Measurements from ENCODE around the gene FAM234A.
"Not testable (repeated sequence)": the region's sequence is repeated elsewhere in the genome, so short reads cannot be mapped to it uniquely, and the experiment has no call there.

The FAM234A gene

GRCh38 chr16:265002-265529 lies 30.4 kb downstream of the FAM234A start:
- no peak for DNase-seq (ENCODE audit: low read depth)

DNA sequence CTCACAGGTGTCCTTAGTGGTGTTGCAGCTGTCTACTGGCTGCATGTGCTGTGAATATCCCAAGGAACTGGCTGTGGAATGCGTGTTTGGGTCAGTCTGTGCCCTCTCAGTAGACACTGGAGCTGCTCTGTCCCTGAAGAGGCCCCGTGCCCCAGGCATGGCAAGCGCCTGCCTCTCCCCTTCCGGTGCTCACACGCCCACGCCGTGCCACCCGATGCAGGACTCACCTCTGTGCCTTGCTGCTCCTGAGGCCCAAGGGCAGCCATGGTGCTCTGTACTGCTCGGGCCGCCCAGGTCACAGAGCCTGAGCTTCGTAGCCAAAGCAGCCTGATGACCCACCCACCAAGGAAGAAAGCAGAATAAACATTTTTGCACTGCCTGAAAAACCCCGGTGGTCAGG lies 31.1 kb downstream of the FAM234A start:
- DNase-seq (ENCODE audit: low read depth): no peak

DNA sequence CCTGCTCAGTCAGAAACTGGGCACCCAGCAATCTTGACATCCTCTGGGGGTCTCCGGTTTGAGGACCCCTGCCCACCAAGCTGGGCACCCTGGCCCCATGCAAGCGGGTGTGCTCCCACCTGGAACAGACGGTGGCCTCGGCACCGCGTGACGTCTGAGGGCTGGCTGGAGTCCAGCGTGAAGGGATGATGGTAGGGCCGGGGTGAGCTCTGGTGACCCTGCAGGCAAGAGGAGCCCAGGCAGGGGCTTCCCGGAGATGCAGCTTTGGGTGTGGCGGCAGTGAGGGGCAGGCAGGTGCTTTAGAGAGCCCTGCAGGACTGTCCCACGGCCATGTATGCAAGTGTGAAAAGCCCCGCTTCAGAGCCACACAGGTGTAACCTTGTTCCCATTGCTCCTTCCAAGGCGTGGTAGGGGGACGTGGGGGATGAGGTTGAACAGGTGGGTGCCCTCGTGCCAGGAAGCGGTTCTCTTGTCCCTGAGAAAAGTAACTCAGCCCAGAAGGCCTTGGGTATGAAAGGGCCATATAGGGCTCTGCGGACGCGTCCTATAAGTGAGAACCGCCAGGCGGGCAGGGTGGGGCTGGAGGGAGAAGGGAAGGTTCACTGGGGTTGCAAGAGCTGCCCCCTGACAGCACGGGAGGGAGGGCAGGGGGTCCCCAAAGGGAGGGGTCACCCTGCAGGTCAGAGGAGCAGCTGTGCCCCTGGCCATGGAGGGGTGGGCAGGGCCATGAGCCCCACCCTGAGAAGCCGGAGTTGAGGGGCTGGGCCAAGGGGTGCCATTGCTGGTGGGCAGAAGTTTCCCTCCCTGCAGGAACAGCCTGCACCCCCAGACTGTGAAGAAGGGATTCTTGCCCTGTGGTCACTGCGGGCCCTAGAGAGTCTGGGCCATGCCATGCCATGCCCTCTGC lies 31.9 kb downstream of the FAM234A start:
- no peak for DNase-seq (ENCODE audit: low read depth)

DNA sequence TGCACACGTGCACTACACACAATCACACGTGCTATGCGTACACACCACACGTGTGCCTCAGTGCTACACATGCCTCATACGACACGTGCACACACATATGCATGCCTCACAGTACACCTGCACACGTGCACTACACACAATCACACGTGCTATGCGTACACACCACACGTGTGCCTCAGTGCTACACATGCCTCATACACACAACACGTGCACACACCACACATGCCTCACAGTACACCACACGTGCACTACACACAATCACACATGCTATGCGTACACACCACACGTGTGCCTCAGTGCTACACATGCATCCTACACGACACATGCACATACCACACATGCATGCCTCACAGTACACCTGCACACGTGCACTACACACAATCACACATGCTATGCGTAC lies 32.9 kb downstream of the FAM234A start:
- DNase-seq (ENCODE audit: low read depth): not testable (repeated sequence)

GRCh38 chr16:268141-269053 lies 33.8 kb downstream of the FAM234A start:
- no peak for DNase-seq (ENCODE audit: low read depth)

DNA sequence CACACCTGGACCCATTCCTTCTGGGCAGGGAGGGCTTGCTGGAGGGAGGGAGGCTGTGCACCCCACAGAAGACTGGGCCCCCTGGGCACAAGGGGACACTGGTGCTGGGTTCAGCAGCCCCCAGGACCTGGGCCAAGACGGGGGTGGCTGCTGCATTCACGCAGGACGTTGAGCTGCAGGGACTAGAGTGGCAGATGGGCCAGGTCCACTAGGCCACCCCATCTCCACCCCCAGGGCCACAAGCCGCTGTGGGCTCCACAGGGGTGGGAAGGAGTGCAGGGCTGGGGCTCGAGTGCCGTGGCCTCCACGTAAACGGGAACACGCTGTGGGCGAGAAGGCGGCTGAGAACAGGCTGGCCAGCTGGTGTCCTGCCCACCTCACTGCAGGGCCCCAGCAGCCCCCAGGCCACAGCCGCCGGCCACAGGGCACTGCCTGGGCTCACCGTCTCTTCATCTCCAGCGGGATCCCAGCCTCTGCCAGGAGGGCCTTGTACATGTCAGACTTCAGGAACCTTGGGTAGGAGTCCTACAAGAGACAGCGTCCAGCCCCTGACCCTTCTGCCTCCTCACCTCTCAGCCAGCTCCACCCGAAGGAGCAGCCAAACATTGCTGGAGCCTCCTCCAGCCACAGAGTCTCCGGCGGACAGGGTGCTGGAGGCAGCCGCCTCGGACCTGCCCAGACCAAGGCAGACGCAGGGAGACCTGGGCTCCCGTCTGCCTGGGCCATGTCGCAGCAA lies 34.6 kb downstream of the FAM234A start:
- DNase-seq (ENCODE audit: low read depth): no peak

DNA sequence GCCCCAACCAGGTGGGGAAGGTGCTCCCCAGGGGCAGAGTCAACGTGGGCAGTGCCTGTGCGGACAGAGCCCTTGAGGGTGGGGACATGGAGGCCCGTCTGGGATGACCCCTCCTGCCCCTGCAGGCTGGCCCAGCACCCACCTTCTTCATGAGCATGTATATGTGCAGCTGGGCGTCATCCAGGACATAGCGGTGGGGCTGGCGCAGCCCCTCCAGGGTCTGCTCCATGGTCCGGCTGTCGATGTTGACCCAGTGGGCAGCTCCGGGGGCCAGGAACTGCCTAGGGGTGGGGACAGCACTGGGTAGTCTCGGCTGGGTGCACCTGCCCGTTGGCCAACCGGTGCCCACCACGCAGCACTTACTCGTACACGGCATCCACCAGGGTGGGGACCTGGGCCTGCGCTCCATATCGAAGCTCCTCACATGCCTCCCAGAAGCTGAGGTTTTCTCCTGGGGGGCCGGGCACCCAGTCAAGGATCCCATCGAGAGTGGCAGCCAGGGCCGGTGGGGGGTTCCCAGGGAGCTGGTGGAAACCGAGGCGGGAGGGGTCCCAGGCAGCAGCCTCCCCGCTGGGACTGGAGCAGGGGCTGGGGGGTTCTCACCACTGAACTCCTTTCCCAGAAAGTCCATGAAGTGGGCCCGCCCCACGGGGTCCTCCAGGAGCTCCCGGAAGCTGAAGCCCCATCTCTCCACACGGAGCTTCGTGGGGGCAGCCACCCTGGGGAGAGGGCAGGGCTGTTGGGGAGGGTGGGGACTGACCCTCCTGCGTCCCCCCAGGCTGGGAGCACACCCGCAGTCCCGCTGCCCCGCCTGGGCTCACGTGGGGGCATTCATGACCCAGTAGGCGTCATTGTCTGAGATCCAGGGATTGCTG lies 36.0 kb downstream of the FAM234A start:
- DNase-seq (ENCODE audit: low read depth): no peak

- no peak for DNase-seq (ENCODE audit: low read depth)
Observed at GRCh38 chr16:272633-273546, 38.3 kb downstream of the FAM234A start.

GRCh38 chr16:273547-274421 lies 39.2 kb downstream of the FAM234A start:
- DNase-seq (ENCODE audit: low read depth): no peak

GRCh38 chr16:275041-275641 lies 40.5 kb downstream of the FAM234A start:
- DNase-seq (ENCODE audit: low read depth): no peak

DNA sequence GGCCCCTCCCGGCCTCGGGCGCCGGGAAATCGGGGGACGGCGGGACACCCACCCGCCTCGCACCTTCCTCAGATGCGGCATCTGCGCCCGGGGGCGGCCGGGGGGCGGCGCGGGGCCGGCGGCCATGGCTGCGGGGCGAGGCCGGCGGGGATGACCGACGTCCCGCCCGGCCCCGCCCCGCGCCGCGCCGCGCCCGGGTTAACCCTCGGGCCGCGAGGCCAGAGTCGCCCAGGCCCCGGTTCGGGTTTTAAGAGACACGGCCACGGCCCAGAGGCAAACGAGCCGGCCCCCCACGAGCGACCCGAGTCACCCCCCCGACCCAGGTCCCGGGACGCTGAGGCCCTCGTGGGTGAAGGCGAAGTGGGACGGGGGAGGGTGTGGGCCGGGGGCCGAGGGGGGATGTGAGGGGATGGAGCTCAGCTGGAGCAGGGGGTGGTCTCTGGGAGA lies 41.2 kb downstream of the FAM234A start, which contains the start of gene RGS11:
TSS of gene RGS11 (minus strand) at position 159 of the 447 bp plus-strand sequence. CDS start at position 126, 33 bp downstream.
- no peak for DNase-seq (ENCODE audit: low read depth)

- no peak for DNase-seq (ENCODE audit: low read depth)
Observed at GRCh38 chr16:276426-277077, 41.9 kb downstream of the FAM234A start.

GRCh38 chr16:278863-279366 lies 44.3 kb downstream of the FAM234A start:
- no peak for DNase-seq (ENCODE audit: low read depth)

DNA sequence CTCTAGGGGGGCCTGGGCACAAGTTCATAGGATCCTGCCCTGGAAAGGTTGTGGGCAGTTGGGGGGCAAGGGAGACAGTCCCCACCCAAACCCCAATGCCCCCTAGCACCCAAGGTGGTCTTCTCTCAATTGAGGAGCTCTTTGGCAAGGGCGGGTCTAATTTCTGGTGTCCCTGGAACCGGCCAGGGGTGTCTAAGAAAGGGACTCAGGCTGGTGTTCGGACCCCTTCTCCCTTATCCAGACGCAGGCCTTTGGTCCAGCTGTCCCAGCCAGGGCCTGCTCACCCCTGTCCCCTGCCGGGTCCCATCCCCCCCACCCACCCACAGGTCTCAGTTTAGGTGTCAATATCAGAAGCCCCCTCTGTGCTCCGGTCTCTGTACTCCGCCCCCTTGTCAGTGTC lies 44.9 kb downstream of the FAM234A start:
- DNase-seq (ENCODE audit: low read depth): no peak

DNA sequence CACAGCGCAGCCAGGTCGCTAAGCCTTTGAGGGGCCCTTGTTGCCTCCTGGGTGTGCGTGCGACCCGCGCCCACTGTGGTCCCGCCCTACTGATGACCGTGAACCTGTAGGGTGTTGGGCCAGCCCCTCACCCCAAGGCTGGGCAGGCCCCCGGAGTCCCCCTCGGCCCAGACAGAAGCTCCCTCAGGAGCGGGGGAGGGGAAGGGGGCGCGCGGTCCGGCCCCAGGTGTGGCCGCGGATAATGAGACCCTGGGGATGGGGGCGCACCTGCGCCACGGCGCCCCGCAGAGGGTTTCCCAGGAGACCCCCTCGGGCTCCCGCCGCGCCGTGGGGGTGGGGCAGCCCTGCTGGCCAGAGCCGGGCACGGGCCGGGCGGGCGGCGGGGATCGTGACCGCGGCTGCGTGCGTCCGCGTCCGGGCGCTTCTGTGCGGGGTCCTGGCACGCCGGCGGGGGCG lies 45.4 kb downstream of the FAM234A start:
- DNase-seq (ENCODE audit: low read depth): no peak

DNA sequence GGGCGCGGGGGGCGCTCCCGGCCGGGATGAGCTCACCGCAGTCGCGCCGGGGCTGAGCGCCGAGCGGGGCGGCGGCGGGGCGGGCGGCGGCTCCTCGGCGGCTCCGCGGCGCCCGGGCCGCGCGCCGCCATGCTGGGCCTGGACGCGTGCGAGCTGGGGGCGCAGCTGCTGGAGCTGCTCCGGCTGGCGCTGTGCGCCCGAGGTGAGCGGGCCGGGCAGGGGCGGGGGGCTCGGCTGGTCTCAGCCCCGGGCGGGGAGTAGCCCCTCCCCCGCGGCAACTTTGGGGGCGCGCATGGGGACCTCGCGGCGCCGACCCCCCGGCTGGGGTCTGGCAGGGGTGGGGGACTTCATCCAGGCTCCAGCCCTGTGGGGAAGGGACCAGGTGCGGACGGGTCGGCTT lies 45.9 kb downstream of the FAM234A start, which contains the start of gene ARHGDIG:
TSS of gene ARHGDIG (plus strand) at position 40 of the 400 bp plus-strand sequence. CDS start at position 130, 90 bp downstream.
- no peak for DNase-seq (ENCODE audit: low read depth)

DNA sequence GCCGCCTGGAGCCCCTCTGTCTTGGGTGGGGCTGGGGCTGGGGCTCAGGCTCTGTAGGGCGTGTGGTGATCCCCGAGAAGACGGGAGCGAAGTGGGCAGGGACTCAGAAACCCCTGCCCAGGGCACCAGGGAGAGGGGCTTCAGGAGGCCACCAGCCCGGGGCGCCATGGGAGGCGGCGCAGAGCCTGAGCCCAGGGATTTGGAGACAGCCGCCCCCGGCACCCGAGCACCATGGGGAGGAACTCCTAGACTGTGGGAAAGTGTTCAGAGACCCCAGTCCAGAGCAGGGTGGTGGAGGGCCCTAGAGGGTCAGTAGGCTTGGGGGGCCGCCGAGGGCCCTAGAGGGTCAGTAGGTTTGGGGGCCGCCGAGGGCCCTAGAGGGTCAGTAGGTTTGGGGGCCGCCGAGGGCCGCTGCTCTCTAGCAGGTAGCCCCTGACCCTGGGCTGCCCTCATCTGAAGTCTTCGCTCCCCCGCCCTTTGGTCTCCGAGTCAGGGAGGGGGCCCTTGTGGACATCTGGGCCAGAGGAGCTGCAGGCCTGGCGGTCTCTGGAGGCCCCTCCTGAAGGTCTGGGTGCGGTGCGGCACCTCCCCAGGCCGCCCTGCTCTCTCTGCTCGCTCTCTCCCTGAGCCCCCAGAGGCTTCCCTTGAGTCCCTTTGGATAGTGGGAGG lies 46.5 kb downstream of the FAM234A start:
- DNase-seq (ENCODE audit: low read depth): no peak
